ENCODE data around the gene GPR18. TPM values are rescaled to one million over a fixed set of nuclear protein-coding genes. Genes with fewer than 3 reads are reported as not detected.

The GPR18 gene
- 1 to 10 TPM; 2.0 to 8.4 TPM for total RNA-seq

- no peaks in the 10 kb centered on the region for H3K9me3 Mint-ChIP-seq
- ATAC-seq (peak; percentile 89 to 90), DNase-seq (ENCODE audit: low spot score in 2 of 2) (no peak)
- H3K36me3 Mint-ChIP-seq, result peaks cover 11 to 38% of the 10 kb centered on the region in 2 donors
- H3K27ac Mint-ChIP-seq, result peak within 1 kb of the TSS; percentile 96 to 97
Measured at GRCh38 chr13:99258210-99258860, at the start of gene GPR18. Gene GPR18 (minus strand): TSS chr13:99258379. CDS start chr13:99255872, 2,507 bp downstream.

DNA sequence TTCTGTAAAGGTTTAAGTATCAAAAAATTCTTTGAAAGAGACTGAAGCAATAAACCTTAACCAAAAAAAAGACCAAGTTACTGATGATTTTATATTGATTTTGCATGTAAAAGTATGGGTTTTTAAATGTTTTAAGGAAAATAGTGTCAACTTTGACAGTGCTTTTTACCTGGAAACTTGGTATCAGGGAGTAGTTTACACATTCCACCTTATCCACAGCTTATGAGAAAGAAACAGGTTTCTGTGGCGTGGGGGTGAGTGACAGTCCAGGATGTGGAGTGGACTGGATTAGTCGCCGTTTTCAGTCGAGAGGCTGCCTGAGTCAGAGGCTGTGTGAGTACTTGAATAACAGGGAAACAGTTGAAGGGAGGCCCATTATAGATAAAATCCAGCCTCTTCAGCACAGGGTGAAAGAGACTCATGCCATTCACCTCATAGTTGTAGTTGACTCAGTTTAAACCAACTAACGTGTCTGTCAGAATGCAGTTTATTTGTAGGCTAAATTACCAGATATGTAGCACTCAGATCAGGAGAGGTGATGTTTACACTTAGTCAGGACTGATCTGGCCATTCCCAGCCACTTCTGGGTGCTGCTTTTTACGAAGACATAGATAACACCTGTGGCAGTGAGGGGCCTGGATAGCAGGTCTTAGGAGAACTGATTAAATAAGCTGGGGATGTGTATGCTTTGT, 49.6 kb upstream of the GPR18 start:
- Mint-ChIP-seq H3K36me3 (peaks cover 49 to 56% of the 10 kb centered on the region in 2 donors), H3K27ac (peak overlapping the region; percentile 91 to 94)

GRCh38 chr13:99307247-99307646, 49.1 kb upstream of the GPR18 start, which contains the start of gene GPR183:
Gene GPR183 (minus strand): TSS chr13:99307399. CDS start chr13:99296145, 11,254 bp downstream.
- no peak for DNase-seq (ENCODE audit: low spot score in 2 of 2)
- Mint-ChIP-seq H3K9me3 (no peaks in the 10 kb centered on the region), H3K36me3 (peaks cover 45 to 54% of the 10 kb centered on the region in 2 donors), H3K27ac (peak within 1 kb of the TSS; percentile 91 to 94)
- peak; percentile 39 to 61 for ATAC-seq

More for the DNA sequence above, 49.6 kb upstream of the GPR18 start:
- DNase-seq (ENCODE audit: low spot score in 2 of 2) (peak; percentile 67 to 82), ATAC-seq (peak; percentile 82 to 85)
- no peaks in the 10 kb centered on the region for H3K9me3 Mint-ChIP-seq

DNA sequence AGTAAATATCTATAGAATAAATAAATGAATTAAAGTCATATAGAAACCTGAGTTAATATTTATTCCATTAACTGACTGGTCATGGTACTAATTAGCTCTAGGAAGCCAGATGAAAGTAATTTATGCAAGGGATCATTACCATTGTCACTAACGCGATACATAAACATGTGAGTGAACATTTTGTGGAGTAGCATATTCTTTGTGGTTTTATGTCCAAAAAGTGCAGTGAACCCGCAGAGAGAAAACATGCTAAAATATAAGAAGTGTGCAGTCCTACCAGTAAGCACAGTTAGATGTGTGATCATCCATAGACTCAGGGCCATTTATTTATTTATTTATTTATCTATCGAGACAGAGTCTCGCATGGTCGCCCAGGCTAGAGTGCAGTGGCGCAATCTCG, 47.4 kb upstream of the GPR18 start:
- H3K27ac Mint-ChIP-seq, result peak overlapping the region; percentile 91 to 94
- no peaks in the 10 kb centered on the region for H3K9me3 Mint-ChIP-seq
- DNase-seq (ENCODE audit: low spot score in 2 of 2) (no peak), ATAC-seq (no peak)
- H3K36me3 Mint-ChIP-seq, result peaks cover 50 to 59% of the 10 kb centered on the region in 2 donors

- peaks cover 50 to 59% of the 10 kb centered on the region in 2 donors for H3K36me3 Mint-ChIP-seq
- no peaks in the 10 kb centered on the region for H3K9me3 Mint-ChIP-seq
- DNase-seq (ENCODE audit: low spot score in 2 of 2), result no peak
- ATAC-seq, result no peak
- H3K27ac Mint-ChIP-seq, result peak overlapping the region; percentile 91 to 94
Measured at GRCh38 chr13:99305158-99305557, 47.0 kb upstream of the GPR18 start.

DNA sequence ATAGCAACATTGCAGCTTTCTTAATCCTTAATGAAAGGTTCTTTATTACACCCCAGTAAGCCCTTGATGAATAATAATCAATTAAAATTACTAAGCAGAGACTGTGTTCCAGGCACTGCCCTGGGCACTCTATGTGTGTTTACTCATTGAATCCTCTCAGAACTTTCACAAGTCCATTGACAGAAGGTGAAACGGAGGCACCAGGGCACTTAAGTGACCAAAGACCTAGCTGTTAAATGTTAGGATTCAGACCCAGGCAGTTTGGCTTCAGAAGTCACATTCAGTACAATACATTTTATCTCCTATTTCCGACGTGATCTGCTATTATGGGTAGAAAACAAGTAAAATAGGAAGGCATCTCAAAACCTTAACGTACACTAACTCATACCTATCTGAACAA, 46.4 kb upstream of the GPR18 start:
- H3K36me3 Mint-ChIP-seq, result peaks cover 50 to 59% of the 10 kb centered on the region in 2 donors
- no peaks in the 10 kb centered on the region for H3K9me3 Mint-ChIP-seq
- peak overlapping the region; percentile 91 to 94 for H3K27ac Mint-ChIP-seq
- ATAC-seq (no peak), DNase-seq (ENCODE audit: low spot score in 2 of 2) (no peak)

- peak overlapping the region; percentile 91 to 94 for H3K27ac Mint-ChIP-seq
- H3K36me3 Mint-ChIP-seq, result peaks cover 50 to 59% of the 10 kb centered on the region in 2 donors
- H3K9me3 Mint-ChIP-seq, result no peaks in the 10 kb centered on the region
- ATAC-seq, result peak in 1 of 2 donors; percentile 43
- peak; percentile 48 to 86 for DNase-seq (ENCODE audit: low spot score in 2 of 2)
Measured at GRCh38 chr13:99303863-99304521, 45.8 kb upstream of the GPR18 start.

GRCh38 chr13:99302637-99303505, 44.7 kb upstream of the GPR18 start:
- Mint-ChIP-seq H3K36me3 (peaks cover 47 to 56% of the 10 kb centered on the region in 2 donors), H3K9me3 (no peaks in the 10 kb centered on the region), H3K27ac (peak overlapping the region; percentile 91 to 94)
- ATAC-seq, result no peak
- DNase-seq (ENCODE audit: low spot score in 2 of 2), result no peak

- H3K36me3 Mint-ChIP-seq, result peaks cover 46 to 61% of the 10 kb centered on the region in 2 donors
- peak in 1 of 2 donors; percentile 17 for ATAC-seq
- no peak for DNase-seq (ENCODE audit: low spot score in 2 of 2)
Measured at GRCh38 chr13:99301913-99302636, 43.9 kb upstream of the GPR18 start.

GRCh38 chr13:99301056-99301838, 43.1 kb upstream of the GPR18 start:
- Mint-ChIP-seq H3K36me3 (peaks cover 42 to 53% of the 10 kb centered on the region in 2 donors), H3K27ac (peak overlapping the region in 1 of 2 donors; percentile 39), H3K9me3 (no peaks in the 10 kb centered on the region)
- no peak for ATAC-seq
- no peak for DNase-seq (ENCODE audit: low spot score in 2 of 2)

More at GRCh38 chr13:99301913-99302636, 43.9 kb upstream of the GPR18 start:
- H3K27ac Mint-ChIP-seq, result peak overlapping the region; percentile 18 to 94
- H3K9me3 Mint-ChIP-seq, result no peaks in the 10 kb centered on the region

DNA sequence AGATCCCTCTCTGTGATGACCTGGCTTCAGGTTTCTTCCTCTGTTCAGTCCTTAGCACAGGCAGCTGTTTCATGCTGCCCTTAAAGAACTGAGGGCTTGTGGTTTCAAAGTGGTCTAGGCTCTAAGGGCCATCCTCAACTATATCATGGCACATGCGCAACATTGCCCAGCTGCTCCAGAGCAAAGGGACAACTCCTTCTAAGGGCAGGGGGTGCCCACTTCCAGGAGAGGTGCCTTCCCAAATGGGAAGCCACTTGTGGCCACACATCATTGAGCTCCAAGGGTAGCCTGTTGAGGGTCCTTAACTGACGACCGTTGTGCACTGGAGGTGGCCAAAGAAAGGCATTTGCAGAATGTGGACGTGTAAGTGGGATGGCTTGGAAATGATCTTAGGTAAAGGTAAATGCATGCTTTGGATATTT, 41.8 kb upstream of the GPR18 start:
- Mint-ChIP-seq H3K27ac (peak overlapping the region; percentile 45 to 86), H3K9me3 (no peaks in the 10 kb centered on the region), H3K36me3 (peaks cover 40 to 50% of the 10 kb centered on the region in 2 donors)
- ATAC-seq (peak in 1 of 2 donors; percentile 5), DNase-seq (ENCODE audit: low spot score in 2 of 2) (no peak)

DNA sequence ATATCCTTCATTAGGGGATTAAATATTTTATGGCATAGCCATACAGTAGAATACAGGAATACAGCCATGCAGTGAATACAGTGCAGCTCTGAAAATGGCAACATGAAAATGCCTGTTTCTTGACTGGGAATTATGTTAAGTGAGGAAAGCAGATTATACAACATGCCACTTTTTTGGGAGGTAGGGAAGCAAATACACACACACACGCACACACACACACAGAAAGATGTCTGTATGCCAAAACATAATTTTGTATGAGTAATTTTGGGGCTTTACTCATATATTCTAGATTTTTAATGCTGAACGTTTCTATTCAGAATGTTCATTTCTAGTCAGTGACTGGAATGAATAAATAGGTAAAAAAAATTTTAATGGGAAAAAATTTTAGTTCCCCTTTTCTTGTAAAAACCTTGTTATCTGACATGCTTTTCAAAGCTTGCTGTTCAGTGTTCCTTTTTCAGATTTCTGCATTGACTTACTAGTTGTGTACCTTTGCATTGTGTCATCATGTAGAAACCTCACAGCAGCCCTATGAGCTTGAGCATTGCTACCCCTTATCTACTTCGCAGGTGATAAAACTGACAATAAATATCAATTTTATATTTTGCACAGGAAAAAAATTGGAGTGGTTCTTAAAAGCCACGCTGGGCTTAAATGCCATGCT, 41.2 kb upstream of the GPR18 start:
- Mint-ChIP-seq H3K36me3 (peaks cover 35 to 46% of the 10 kb centered on the region in 2 donors), H3K27ac (peak overlapping the region; percentile 45 to 86), H3K9me3 (no peaks in the 10 kb centered on the region)
- ATAC-seq (peak in 1 of 2 donors; percentile 18), DNase-seq (ENCODE audit: low spot score in 2 of 2) (no peak)

DNA sequence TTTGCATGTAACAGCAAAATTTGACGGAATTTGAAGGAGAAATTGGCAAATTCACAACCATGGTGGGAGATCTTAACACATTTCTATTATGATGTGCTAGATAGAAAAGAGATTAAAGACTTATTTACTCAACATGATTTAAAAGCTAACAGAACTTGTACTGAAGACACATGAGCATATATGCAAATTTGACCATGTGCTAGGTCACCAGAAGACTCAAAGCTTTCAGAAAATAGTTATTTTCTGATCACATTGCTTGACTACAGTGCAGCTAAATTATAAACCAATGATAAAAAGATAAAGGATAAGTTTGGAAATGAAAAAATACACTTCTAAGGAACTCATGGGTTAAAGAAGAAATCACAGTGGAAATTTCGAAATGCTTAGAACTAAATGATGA, 39.9 kb upstream of the GPR18 start:
- DNase-seq (ENCODE audit: low spot score in 2 of 2), result no peak
- H3K36me3 Mint-ChIP-seq, result peaks cover 24 to 46% of the 10 kb centered on the region in 2 donors
- ATAC-seq, result no peak
- no peaks in the 10 kb centered on the region for H3K9me3 Mint-ChIP-seq
- H3K27ac Mint-ChIP-seq, result peak overlapping the region; percentile 89 to 93

DNA sequence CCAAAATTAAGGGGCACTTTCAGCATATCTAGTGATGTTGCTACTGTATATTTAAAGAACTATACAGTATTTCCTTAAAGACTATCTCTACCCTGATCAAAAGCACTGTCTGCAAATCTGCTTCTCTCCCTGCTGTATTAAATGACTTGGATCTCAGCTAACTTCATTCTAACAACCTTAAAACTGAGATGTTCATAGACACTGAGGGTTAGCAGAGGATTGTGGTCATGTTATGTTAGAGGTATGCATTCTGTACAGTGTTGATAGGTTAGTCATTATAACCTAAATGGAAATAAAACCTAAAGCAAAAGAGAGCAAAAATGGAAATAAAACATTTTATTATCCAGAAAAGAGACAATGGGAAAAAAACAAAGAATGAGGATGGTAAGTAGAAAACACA, 39.2 kb upstream of the GPR18 start:
- H3K27ac Mint-ChIP-seq, result peak overlapping the region; percentile 89 to 93
- no peaks in the 10 kb centered on the region for H3K9me3 Mint-ChIP-seq
- no peak for DNase-seq (ENCODE audit: low spot score in 2 of 2)
- peaks cover 21 to 47% of the 10 kb centered on the region in 2 donors for H3K36me3 Mint-ChIP-seq
- peak; percentile 35 to 63 for ATAC-seq

Data from activated naive CD4-positive, alpha-beta T cell treated with anti-CD3 and anti-CD28 coated beads, Interleukin-2, amount 50 U/mL, for 72 hours (primary cell).